ENCODE results near the gene COL23A1.

COL23A1 gene

DNA sequence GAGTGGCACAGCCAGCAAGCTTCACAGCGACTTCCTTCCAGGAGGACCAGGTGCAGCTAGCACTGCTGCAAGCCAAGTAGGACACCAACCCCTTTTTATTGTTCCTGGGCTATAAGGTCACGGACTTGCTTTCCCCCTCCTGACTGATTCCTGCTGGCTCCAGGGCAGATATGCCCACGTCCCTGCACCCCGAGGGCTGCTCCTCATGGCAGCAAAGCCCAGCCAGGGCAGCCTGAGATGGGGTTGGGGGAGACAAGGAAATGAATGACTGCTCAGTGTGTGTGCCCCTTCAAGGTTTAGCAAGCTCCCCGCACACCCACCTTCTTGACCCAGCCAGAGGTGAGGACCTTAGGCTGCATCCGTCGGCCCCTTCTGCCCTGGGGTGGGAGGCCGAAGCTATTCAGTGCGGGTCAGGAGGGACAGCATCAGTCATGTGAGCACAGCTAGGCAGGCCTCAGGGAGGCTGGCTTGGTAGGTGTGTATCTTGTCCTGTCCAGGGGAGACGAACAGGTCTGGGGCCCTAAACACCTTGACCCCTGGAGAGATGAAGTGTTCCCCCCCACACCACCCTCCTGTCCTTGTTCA, 221.4 kb downstream of the COL23A1 start:
- H3K9me3 ChIP-seq (ENCODE audit: low read length), result no peaks in the 10 kb centered on the region
- H3K4me3 ChIP-seq (ENCODE audit: low read depth in 1 of 2, low read length in 2 of 2), result no peak overlapping the region
- H3K9ac ChIP-seq (ENCODE audit: low read length), result no peak overlapping the region
- H3K4me1 ChIP-seq (ENCODE audit: insufficient read depth, low read length), result peaks cover 8% of the 10 kb centered on the region
- H3K36me3 ChIP-seq (ENCODE audit: insufficient read depth, low read length), result no peaks in the 10 kb centered on the region
- no peaks in the 10 kb centered on the region for H3K27me3 ChIP-seq (ENCODE audit: control insufficient read depth in 1 of 2, insufficient read depth in 2 of 2, low read length in 2 of 2)
- no peak overlapping the region for H3K27ac ChIP-seq (ENCODE audit: low read depth, low read length)

DNA sequence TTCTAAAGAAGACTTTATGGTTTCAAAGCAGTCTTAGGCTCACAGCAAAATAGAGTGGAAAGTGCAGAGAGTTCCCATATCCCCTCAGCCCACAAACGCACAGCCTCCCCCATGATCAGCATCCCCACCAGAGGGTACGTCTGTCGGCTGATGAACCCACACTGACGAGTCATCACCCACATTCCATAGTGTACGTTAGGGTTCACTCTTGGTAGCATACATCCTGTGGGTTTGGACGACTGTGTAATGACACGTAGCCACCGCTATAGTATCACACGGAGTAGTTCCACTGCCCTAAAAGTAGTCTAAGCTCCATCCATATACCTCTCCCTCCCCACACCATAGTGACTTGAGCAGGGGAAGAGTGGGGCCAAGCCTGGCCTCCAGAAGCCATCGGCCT, 221.9 kb downstream of the COL23A1 start:
- Histone ChIP-seq H3K9ac (ENCODE audit: low read length) (no peak overlapping the region), H3K4me1 (ENCODE audit: insufficient read depth, low read length) (peaks cover 8% of the 10 kb centered on the region), H3K27me3 (ENCODE audit: control insufficient read depth in 1 of 2, insufficient read depth in 2 of 2, low read length in 2 of 2) (no peaks in the 10 kb centered on the region), H3K4me3 (ENCODE audit: low read depth in 1 of 2, low read length in 2 of 2) (no peak overlapping the region), H3K27ac (ENCODE audit: low read depth, low read length) (no peak overlapping the region), H3K36me3 (ENCODE audit: insufficient read depth, low read length) (no peaks in the 10 kb centered on the region), H3K9me3 (ENCODE audit: low read length) (no peaks in the 10 kb centered on the region)

DNA sequence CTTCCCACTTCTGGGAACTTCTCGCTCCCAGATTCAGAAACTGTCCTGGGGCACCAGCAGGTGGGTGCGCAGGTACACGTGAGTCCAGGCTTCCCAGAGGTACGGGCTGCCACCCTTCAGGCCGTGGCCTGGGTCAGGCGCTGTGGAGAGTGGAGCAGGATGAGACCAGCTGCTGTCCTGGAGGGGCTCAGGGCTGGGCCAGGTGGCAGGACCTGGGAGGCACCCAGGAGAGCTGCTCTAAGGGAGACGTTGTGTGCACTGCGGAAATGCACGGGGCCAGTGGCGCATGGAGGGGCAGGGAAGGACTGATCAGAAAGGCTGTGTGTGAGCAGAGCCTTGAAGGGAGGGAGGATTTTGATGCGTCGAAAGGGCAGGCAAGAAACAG, 222.5 kb downstream of the COL23A1 start:
- no peak overlapping the region for H3K9ac ChIP-seq (ENCODE audit: low read length)
- H3K4me1 ChIP-seq (ENCODE audit: insufficient read depth, low read length), result peaks cover 8% of the 10 kb centered on the region
- no peak overlapping the region for H3K27ac ChIP-seq (ENCODE audit: low read depth, low read length)
- no peak overlapping the region for H3K4me3 ChIP-seq (ENCODE audit: low read depth in 1 of 2, low read length in 2 of 2)
- no peaks in the 10 kb centered on the region for H3K36me3 ChIP-seq (ENCODE audit: insufficient read depth, low read length)
- no peaks in the 10 kb centered on the region for H3K9me3 ChIP-seq (ENCODE audit: low read length)
- no peaks in the 10 kb centered on the region for H3K27me3 ChIP-seq (ENCODE audit: control insufficient read depth in 1 of 2, insufficient read depth in 2 of 2, low read length in 2 of 2)

DNA sequence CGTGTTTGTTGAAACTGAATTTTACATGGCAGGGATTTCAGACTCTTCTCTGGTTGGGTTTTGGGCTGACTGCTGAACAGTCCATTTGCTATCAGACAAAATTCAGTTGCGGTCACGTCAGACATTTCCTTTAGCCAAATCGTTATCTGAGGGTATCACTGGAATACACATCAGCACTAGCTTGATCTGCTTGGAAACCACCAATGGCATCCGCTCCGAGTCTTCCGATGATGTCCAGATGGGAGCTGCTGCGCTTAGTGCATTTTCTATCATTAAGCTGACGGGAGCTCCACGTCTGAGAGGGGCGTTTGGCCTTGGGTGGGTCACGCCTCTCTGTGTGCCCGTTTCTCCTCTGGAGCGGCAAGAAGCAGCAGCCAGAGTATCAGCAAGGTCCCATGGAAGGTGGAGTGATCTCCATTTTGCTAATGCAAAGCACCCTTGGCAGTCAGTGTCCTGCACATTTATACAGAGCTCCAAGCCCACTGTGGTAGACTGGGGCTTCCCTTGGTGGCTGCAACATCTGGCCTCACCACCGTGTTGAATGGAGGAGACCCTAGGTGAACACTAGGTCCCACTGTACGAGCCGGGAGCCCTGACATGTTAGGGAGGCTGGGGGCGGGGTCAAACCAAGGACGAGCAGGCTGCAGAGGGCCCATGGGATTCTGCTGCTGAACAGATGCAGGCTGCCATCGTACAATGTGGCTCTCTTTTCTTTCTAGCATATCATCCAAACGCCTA, 223.0 kb downstream of the COL23A1 start:
- Histone ChIP-seq H3K4me3 (ENCODE audit: low read depth in 1 of 2, low read length in 2 of 2) (no peak overlapping the region), H3K27ac (ENCODE audit: low read depth, low read length) (no peak overlapping the region), H3K9ac (ENCODE audit: low read length) (no peak overlapping the region), H3K4me1 (ENCODE audit: insufficient read depth, low read length) (peaks cover 5% of the 10 kb centered on the region), H3K9me3 (ENCODE audit: low read length) (no peaks in the 10 kb centered on the region), H3K36me3 (ENCODE audit: insufficient read depth, low read length) (no peaks in the 10 kb centered on the region), H3K27me3 (ENCODE audit: control insufficient read depth in 1 of 2, insufficient read depth in 2 of 2, low read length in 2 of 2) (no peaks in the 10 kb centered on the region)

DNA sequence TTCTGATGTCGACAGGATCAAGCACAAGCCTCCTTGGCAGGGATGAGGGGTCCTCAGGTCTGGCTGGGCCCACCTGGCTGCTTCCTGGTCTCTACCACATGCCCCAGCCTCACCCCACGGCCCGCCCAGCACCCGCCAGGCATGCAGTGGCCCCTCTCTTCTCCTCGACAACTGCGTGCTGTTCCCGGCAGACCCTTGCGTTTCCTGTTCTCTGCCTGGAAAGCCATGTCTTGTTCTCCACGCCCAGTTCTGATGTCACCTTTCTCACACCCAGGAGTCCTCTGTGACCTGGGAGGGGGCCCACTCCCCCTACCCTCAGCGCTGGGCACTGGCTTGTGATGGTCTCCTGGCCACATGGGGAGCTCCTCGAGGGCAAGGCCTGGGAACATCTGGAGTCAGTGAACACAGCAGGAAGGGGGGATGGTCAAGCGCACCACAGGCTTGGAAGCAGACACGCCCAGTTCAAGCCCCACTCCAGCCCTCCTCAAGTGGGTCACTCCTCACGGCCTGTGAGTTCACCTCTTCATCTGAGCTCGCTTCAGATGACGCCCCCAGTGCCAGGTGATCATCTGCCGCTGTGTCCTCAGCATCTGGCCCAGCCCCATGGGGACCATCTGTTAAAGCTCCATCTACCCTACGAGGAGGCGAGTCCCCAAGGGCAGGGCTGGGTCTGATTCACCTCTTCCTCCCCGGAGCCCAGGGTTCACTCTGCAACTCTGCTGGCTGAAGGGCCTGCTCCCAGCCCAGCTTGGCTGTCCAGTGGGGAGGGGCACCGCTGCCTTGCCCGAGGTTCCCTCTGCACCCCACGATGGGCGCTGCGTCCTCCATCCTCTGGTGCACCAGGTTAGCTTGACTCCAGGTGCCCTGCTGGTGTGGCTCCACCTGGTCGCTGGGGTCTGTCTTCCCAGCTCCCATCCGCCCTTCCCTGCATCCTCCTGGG, 224.4 kb downstream of the COL23A1 start:
- no peaks in the 10 kb centered on the region for H3K4me1 ChIP-seq (ENCODE audit: insufficient read depth, low read length)
- H3K9me3 ChIP-seq (ENCODE audit: low read length), result no peaks in the 10 kb centered on the region
- H3K27ac ChIP-seq (ENCODE audit: low read depth, low read length), result no peak overlapping the region
- no peak overlapping the region for H3K4me3 ChIP-seq (ENCODE audit: low read depth in 1 of 2, low read length in 2 of 2)
- no peaks in the 10 kb centered on the region for H3K36me3 ChIP-seq (ENCODE audit: insufficient read depth, low read length)
- no peak overlapping the region for H3K9ac ChIP-seq (ENCODE audit: low read length)
- H3K27me3 ChIP-seq (ENCODE audit: control insufficient read depth in 1 of 2, insufficient read depth in 2 of 2, low read length in 2 of 2), result no peaks in the 10 kb centered on the region

DNA sequence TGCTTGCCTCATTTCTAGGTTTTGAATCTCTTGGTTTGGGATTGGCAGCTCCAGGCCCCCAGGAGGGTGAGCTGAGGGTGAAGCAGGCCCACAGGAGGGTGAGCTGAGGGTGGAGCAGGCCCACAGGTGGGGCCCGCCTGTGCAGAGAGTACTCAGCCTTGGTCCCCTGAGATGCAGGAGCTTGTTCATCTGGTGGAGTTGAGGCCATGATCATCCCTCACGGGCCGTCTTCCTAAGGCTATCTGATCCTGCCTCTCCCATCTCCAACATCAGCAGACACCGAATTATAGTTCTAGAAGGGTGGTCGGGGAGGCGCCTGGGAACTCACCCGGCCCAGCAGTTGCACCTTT, 225.9 kb downstream of the COL23A1 start:
- Histone ChIP-seq H3K36me3 (ENCODE audit: insufficient read depth, low read length) (no peaks in the 10 kb centered on the region), H3K9ac (ENCODE audit: low read length) (no peak overlapping the region), H3K27me3 (ENCODE audit: control insufficient read depth in 1 of 2, insufficient read depth in 2 of 2, low read length in 2 of 2) (no peaks in the 10 kb centered on the region), H3K9me3 (ENCODE audit: low read length) (no peaks in the 10 kb centered on the region), H3K27ac (ENCODE audit: low read depth, low read length) (no peak overlapping the region), H3K4me1 (ENCODE audit: insufficient read depth, low read length) (no peaks in the 10 kb centered on the region), H3K4me3 (ENCODE audit: low read depth in 1 of 2, low read length in 2 of 2) (no peak overlapping the region)

DNA sequence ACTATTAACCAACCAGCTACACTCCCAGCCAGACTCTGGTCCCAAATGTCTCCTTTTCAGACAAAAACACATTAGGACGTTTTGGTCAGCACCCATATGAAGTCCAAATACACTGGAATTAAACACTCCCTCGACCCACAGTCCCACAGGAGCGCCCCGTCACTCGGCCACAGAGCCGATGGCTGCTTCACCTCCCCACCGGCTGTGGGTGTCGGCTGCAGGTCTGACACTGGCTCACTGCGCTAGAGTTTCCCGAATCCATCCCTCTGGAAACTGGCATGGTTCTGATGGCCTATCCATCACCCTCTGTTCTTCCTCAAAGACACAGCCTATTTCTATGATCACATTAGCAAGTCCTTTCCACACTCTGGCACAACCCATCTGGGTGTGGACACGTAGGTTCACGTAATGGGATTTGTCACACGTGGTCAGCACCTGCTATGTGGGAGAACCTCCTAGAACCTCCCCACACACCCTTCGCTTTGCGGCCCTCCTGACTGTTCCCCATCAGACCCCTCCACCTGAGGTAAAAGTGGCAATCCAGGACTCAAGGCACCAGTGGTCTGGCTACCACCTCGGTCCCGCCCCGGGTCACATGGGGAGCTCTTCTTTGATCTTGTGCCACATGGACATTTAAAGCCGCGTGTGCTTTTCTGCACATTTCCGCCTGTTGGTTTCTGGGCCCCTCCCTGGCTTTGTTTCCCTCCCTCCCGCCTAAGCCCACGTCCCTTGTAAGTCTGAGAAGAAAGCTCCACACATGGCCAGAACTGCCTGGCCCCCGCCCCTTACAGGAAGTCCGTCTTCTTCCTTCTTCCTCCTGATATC, 226.5 kb downstream of the COL23A1 start:
- Histone ChIP-seq H3K27ac (ENCODE audit: low read depth, low read length) (no peak overlapping the region), H3K4me1 (ENCODE audit: insufficient read depth, low read length) (no peaks in the 10 kb centered on the region), H3K27me3 (ENCODE audit: control insufficient read depth in 1 of 2, insufficient read depth in 2 of 2, low read length in 2 of 2) (no peaks in the 10 kb centered on the region), H3K4me3 (ENCODE audit: low read depth in 1 of 2, low read length in 2 of 2) (no peak overlapping the region), H3K9ac (ENCODE audit: low read length) (no peak overlapping the region), H3K9me3 (ENCODE audit: low read length) (no peaks in the 10 kb centered on the region), H3K36me3 (ENCODE audit: insufficient read depth, low read length) (no peaks in the 10 kb centered on the region)

DNA sequence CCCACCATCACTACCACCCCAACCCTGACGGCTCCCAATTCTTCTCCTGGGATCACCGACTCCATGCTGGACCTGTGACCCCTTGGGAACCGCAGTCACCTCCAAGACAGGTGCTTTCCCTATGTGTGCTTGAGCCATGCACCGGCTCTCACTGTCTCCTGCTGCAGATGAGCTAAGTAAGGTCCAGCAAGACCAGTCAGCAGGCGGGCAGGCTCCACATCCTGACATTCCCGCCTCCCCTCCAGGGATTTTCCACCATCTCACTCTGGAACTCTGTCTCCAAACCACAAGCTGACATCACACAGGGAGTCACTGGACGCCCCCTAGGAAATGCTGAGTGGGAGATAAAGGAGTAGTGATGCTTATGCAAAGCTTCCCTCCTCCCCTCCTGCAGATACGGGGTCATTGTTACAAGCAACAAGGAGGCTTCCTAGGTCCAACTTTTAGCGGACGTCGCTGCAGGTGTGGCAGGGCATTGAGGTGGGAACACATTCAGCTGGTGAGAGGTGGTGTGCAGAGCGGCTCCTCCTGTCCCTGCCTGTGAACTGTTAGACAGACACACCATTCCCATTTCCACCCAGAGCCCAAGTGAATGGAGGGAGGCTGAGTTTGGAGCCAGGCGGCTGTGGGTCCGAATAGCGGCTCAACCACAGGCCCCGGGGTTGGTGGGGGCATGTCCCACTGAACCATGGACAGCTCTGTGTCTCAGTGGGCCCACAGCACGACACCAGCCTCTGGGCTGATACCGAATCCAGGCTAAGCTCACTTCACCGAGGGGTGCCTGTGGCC, 228.3 kb downstream of the COL23A1 start:
- Histone ChIP-seq H3K36me3 (ENCODE audit: insufficient read depth, low read length) (no peaks in the 10 kb centered on the region), H3K27ac (ENCODE audit: low read depth, low read length) (no peak overlapping the region), H3K9me3 (ENCODE audit: low read length) (no peaks in the 10 kb centered on the region), H3K4me3 (ENCODE audit: low read depth in 1 of 2, low read length in 2 of 2) (no peak overlapping the region), H3K4me1 (ENCODE audit: insufficient read depth, low read length) (peaks cover 1% of the 10 kb centered on the region), H3K27me3 (ENCODE audit: control insufficient read depth in 1 of 2, insufficient read depth in 2 of 2, low read length in 2 of 2) (no peaks in the 10 kb centered on the region), H3K9ac (ENCODE audit: low read length) (no peak overlapping the region)

DNA sequence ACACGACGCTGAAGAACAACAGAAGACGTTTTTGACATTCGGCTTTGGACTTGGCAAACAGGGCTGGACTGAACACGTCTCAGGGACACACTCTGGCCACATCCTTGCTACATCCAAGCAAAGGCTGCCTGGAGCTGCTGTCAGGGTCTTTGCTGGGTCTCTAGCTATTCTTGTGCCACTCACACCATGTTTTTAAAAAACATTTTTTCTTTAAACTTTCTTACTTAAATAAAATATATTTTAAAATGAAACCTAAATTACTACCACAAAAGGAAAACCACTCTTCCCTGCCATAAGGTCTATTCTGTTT, 229.3 kb downstream of the COL23A1 start:
- H3K4me1 ChIP-seq (ENCODE audit: insufficient read depth, low read length), result peaks cover 9% of the 10 kb centered on the region
- H3K9ac ChIP-seq (ENCODE audit: low read length), result no peak overlapping the region

DNA sequence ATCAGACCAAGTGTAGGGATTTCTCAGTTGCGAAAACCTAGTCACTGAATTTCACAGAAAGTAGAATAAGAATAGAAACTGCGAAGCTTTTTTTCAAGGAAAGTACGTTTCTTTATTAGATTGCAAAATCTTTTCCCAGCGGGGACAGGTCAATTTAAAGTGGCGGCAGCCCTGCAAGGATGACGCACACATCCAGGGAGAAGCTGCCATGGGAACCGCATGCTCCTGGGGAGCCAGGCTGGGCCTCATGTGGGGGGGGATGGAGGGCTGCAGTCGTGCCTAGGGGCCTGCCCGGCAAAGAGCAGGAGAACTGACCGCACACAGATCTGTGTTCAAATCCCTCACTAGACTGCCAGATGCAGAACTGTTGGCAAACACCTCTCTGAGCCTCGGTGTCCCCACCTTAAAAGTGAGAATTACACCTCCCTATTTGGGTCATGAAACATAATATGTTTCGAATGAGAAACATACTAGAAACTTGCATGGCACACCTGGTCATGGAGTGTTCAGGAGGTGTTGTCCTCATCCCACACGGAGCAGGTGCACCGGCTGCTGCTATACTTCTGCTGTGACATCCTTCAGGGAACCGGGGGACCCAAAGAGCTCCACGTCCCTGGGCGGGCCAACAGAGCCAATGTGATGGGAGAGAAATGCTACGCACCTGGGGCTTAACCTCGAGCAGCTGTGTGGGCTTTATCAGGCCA, 229.8 kb downstream of the COL23A1 start:
- no peak overlapping the region for H3K9ac ChIP-seq (ENCODE audit: low read length)
- H3K9me3 ChIP-seq (ENCODE audit: low read length), result no peaks in the 10 kb centered on the region
- H3K4me3 ChIP-seq (ENCODE audit: low read depth in 1 of 2, low read length in 2 of 2), result no peak overlapping the region
- no peaks in the 10 kb centered on the region for H3K27me3 ChIP-seq (ENCODE audit: control insufficient read depth in 1 of 2, insufficient read depth in 2 of 2, low read length in 2 of 2)
- H3K27ac ChIP-seq (ENCODE audit: low read depth, low read length), result no peak overlapping the region
- H3K36me3 ChIP-seq (ENCODE audit: insufficient read depth, low read length), result no peaks in the 10 kb centered on the region
- peaks cover 9% of the 10 kb centered on the region for H3K4me1 ChIP-seq (ENCODE audit: insufficient read depth, low read length)

More for the DNA sequence above, 229.3 kb downstream of the COL23A1 start:
- no peaks in the 10 kb centered on the region for H3K9me3 ChIP-seq (ENCODE audit: low read length)
- no peaks in the 10 kb centered on the region for H3K36me3 ChIP-seq (ENCODE audit: insufficient read depth, low read length)
- H3K27me3 ChIP-seq (ENCODE audit: control insufficient read depth in 1 of 2, insufficient read depth in 2 of 2, low read length in 2 of 2), result no peaks in the 10 kb centered on the region
- no peak overlapping the region for H3K4me3 ChIP-seq (ENCODE audit: low read depth in 1 of 2, low read length in 2 of 2)
- H3K27ac ChIP-seq (ENCODE audit: low read depth, low read length), result no peak overlapping the region

Data from muscle layer of colon (tissue), 2 donors.